ENCODE measurements around the gene CNTN2.

DNA sequence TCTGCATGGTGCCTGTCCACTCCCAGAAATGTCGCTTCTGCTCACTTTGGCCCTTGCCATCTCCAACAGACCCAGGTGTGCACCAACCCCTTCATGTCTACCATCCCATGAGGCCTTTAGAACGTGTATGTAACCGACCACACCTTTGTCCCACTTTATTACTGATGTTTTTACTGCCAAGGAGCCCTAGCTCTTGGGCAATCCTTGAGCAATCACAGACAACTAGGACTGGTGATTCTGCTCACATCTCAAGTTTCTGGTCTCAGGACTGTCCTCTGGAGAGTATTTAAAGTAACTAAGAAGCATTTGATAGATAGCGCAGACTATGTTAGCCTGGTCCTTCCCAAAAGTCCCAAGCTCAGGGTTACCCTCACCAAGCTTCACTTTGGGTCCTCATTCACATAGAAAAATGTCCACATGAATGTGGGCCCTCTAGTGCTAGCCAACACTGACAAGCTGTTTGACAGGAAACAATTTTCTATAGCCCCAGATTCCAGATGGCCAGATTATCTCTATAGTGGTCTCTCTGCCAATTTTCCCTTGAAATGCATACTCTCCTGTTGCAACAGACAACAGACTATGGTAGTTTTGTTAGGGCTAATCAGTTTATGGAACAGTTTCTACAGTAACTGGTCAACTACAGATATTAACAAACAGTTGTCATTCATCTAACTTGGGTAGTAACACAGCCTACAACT lies 48.2 kb downstream of the CNTN2 start:
- TF ChIP-seq, protein P1, sequence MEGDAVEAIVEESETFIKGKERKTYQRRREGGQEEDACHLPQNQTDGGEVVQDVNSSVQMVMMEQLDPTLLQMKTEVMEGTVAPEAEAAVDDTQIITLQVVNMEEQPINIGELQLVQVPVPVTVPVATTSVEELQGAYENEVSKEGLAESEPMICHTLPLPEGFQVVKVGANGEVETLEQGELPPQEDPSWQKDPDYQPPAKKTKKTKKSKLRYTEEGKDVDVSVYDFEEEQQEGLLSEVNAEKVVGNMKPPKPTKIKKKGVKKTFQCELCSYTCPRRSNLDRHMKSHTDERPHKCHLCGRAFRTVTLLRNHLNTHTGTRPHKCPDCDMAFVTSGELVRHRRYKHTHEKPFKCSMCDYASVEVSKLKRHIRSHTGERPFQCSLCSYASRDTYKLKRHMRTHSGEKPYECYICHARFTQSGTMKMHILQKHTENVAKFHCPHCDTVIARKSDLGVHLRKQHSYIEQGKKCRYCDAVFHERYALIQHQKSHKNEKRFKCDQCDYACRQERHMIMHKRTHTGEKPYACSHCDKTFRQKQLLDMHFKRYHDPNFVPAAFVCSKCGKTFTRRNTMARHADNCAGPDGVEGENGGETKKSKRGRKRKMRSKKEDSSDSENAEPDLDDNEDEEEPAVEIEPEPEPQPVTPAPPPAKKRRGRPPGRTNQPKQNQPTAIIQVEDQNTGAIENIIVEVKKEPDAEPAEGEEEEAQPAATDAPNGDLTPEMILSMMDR (IDR thresholded peaks at IDR 0.05) = no peak
- no peak for TF ChIP-seq POLR2AphosphoS5 (IDR thresholded peaks at IDR 0.05)

Data from prostate gland (tissue), 2 donors.